ENCODE measurements around the gene FLG2. TPM values are rescaled to one million over a fixed set of nuclear protein-coding genes. Genes with fewer than 3 reads are reported as not detected.
"Not testable (repeated sequence)": the region's sequence is repeated elsewhere in the genome, so short reads cannot be mapped to it uniquely, and the experiment has no call there.

FLG2 gene
- total and polyA plus RNA-seq, 10 of the 15 experiments (the other 5 are each of a cell fraction or from before 2014, with no cell fraction given) = not detected

DNA sequence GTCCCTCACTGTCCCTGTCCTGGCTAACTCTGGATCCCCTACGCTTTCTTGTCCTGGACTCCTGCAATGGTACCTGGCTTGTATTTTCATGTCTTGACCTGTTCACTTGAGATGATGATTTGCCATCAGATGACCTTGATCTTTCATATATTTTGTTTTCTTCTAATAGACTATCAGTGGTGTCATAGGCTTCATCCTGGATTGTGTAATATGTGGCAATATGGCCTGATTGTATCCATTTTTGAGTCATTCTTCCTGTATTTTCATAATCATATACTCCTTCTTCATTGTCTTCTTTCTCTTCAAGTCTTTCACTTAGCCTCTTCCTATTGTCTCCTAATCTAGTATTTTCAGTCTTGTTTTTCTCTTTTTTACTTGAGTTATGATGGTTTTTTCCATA, 45.8 kb downstream of the FLG2 start (continued):
- TF ChIP-seq, protein P1, sequence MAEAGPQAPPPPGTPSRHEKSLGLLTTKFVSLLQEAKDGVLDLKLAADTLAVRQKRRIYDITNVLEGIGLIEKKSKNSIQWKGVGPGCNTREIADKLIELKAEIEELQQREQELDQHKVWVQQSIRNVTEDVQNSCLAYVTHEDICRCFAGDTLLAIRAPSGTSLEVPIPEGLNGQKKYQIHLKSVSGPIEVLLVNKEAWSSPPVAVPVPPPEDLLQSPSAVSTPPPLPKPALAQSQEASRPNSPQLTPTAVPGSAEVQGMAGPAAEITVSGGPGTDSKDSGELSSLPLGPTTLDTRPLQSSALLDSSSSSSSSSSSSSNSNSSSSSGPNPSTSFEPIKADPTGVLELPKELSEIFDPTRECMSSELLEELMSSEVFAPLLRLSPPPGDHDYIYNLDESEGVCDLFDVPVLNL (IDR thresholded peaks at IDR 0.05; ENCODE audit: low read depth, low read length) = no peak
- TF ChIP-seq, protein P2, sequence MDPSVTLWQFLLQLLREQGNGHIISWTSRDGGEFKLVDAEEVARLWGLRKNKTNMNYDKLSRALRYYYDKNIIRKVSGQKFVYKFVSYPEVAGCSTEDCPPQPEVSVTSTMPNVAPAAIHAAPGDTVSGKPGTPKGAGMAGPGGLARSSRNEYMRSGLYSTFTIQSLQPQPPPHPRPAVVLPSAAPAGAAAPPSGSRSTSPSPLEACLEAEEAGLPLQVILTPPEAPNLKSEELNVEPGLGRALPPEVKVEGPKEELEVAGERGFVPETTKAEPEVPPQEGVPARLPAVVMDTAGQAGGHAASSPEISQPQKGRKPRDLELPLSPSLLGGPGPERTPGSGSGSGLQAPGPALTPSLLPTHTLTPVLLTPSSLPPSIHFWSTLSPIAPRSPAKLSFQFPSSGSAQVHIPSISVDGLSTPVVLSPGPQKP (IDR thresholded peaks at IDR 0.05; ENCODE audit: low read depth, low read length) = no peak
- no peak for TF ChIP-seq SMAD1 (IDR thresholded peaks at IDR 0.05; ENCODE audit: low read depth, partially characterized antibody)
- TF ChIP-seq MEF2B (IDR thresholded peaks at IDR 0.05; ENCODE audit: partially characterized antibody, poor library complexity, severe bottlenecking) = no peak
- TF ChIP-seq TCF7 (IDR thresholded peaks at IDR 0.05; ENCODE audit: borderline replicate concordance) = no peak
- no peak for TF ChIP-seq CBX3 (IDR thresholded peaks at IDR 0.05; ENCODE audit: borderline replicate concordance, low read depth)

DNA sequence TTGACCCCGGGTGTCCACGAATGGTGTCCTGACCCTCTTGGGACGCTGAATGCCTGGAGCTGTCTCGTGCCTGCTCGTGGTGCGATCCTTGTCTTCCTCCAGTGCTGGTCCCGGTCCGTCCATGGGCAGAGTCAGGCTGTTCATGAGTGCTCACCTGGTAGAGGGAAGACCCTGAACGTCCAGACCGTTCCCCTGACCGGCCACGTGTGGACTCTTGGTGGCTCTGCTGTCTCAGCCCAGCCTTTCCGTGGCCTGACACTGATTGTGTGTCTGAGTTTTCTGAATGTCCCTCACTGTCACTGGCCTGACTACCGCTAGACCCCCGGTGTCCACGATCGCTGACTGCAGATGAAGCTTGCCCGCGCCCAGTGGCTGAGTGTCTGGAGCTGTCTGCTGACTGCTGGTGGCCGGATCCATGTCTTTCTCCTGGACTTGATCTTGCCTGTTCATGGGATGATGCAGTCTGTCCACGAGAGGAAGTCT, 46.4 kb downstream of the FLG2 start:
- Histone ChIP-seq H3K4me3 (no peak overlapping the region), H4K20me1 (ENCODE audit: control insufficient read depth, insufficient read depth) (no peaks in the 10 kb centered on the region), H3K27me3 (replicated peaks in 1 of 2; ENCODE audit: control insufficient read depth in 2 of 2, insufficient read depth in 2 of 2, low read length in 1 of 2) (no peaks in the 10 kb centered on the region), H2AFZ (ENCODE audit: control insufficient read depth, low read depth, low read length) (no peak overlapping the region), H3K9ac (ENCODE audit: control insufficient read depth, insufficient read depth, low read length) (no peak overlapping the region), H3K36me3 (ENCODE audit: control insufficient read depth in 2 of 2, insufficient read depth in 2 of 2, low read length in 1 of 2) (no peaks in the 10 kb centered on the region), H3K4me1 (ENCODE audit: control insufficient read depth, insufficient read depth, low read length) (no peaks in the 10 kb centered on the region), H3K9me3 (replicated peaks; ENCODE audit: control insufficient read depth, insufficient read depth, low read length) (no peaks in the 10 kb centered on the region; the same call in 2 of the 3 replicates), H3K79me2 (ENCODE audit: control insufficient read depth, insufficient read depth, low read length) (no peaks in the 10 kb centered on the region), H3K27ac (ENCODE audit: control insufficient read depth, insufficient read depth) (no peak overlapping the region), H3K4me2 (ENCODE audit: control insufficient read depth, insufficient read depth) (no peak overlapping the region)
- DNase-seq (ENCODE audit: low read depth, low spot score) = no peak
- ChIA-PET SMC1A (ENCODE audit: uncharacterized antibody, unreplicated experiment) (no interaction called here), POLR2A (no interaction called here), CTCF (no interaction called here), RAD21 (ENCODE audit: unreplicated experiment) (no interaction called here)
- BruUV-seq (replicated peaks) = no TSS peak
- FAIRE-seq = no peak
- in situ Hi-C loops (cut with MboI) (no loop called here), intact Hi-C loops (cut with micrococcal nuclease; ENCODE audit: unreplicated experiment) (no loop called here)
- no peak for ATAC-seq
- 41% methylated on average over 21 of the region's 21 CpGs for WGBS (ENCODE audit: insufficient coverage, insufficient replicate concordance, low lambda C conversion rate, missing lambda C conversion rate)
- TF ChIP-seq BHLHE40 (IDR thresholded peaks at IDR 0.05; ENCODE audit: borderline replicate concordance in 1 of 2, low read depth in 2 of 2, low read length in 1 of 2) (no peak), RUNX3 (IDR thresholded peaks at IDR 0.05; ENCODE audit: low read length) (no peak), MXI1 (IDR thresholded peaks at IDR 0.05; ENCODE audit: low read depth, low read length) (no peak), PML (IDR thresholded peaks at IDR 0.05; ENCODE audit: low read length) (no peak)

DNA sequence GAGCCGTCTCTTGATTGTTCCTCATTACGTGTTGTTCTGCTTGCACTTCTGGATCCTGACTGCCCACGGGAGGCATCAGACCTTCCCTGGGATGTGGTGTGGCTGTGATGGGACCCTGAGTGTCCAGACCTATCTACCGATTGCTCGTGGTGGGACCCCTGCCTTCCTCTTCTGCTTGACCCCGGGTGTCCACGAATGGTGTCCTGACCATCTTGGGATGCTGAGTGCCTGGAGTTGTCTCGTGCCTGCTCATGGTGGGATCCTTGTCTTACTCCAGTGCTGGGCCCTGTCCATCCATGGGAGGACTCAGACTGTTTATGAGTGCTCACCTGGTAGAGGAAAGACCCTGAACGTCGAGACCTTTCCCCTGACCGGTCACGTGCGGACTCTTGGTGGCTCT, 47.6 kb downstream of the FLG2 start:
- not testable (repeated sequence) for FAIRE-seq

More for the DNA sequence above, 47.6 kb downstream of the FLG2 start:
- H3K27me3 ChIP-seq (replicated peaks in 1 of 2; ENCODE audit: control insufficient read depth in 2 of 2, insufficient read depth in 2 of 2, low read length in 1 of 2); H3K4me2 ChIP-seq (ENCODE audit: control insufficient read depth, insufficient read depth); RAD21 ChIA-PET (ENCODE audit: unreplicated experiment); H2AFZ ChIP-seq (ENCODE audit: control insufficient read depth, low read depth, low read length); intact Hi-C loops (cut with micrococcal nuclease; ENCODE audit: unreplicated experiment); H4K20me1 ChIP-seq (ENCODE audit: control insufficient read depth, insufficient read depth); H3K36me3 ChIP-seq (ENCODE audit: control insufficient read depth in 2 of 2, insufficient read depth in 2 of 2, low read length in 1 of 2); POLR2A ChIA-PET; H3K79me2 ChIP-seq (ENCODE audit: control insufficient read depth, insufficient read depth, low read length); DNase-seq (ENCODE audit: low read depth, low spot score); H3K4me1 ChIP-seq (ENCODE audit: control insufficient read depth, insufficient read depth, low read length); CTCF ChIA-PET; H3K9me3 ChIP-seq (replicated peaks; ENCODE audit: control insufficient read depth, insufficient read depth, low read length); SMC1A ChIA-PET (ENCODE audit: uncharacterized antibody, unreplicated experiment); BruUV-seq (replicated peaks); in situ Hi-C loops (cut with MboI); H3K4me3 ChIP-seq; H3K9ac ChIP-seq (ENCODE audit: control insufficient read depth, insufficient read depth, low read length); ATAC-seq; H3K27ac ChIP-seq (ENCODE audit: control insufficient read depth, insufficient read depth): not testable (repeated sequence)
- WGBS (ENCODE audit: insufficient coverage, insufficient replicate concordance, low lambda C conversion rate, missing lambda C conversion rate) = 47% methylated on average over 13 of the region's 13 CpGs
